ENCODE measurements around the gene PMFBP1. TPM values are rescaled to one million over a fixed set of nuclear protein-coding genes. Genes with fewer than 3 reads are reported as not detected.

Gene PMFBP1
- total RNA-seq, 4 donors from 2014 or later = 1.8 to 108 (median 11.4) TPM

- Histone ChIP-seq H3K27me3 (no peaks in the 10 kb centered on the region), H3K36me3 (no peaks in the 10 kb centered on the region), H3K9me3 (no peaks in the 10 kb centered on the region), H3K4me3 (no peak overlapping the region), H3K4me1 (no peaks in the 10 kb centered on the region), H3K27ac (no peak overlapping the region)
- DNase-seq = no peak
- TF ChIP-seq CTCF (IDR thresholded peaks at IDR 0.05) = no peak
- no peak for TF ChIP-seq POLR2A (IDR thresholded peaks at IDR 0.05)
These were observed 44.8 kb upstream of the PMFBP1 start for GRCh38 chr16:72216767-72217166.

GRCh38 chr16:72214821-72215220 lies 42.9 kb upstream of the PMFBP1 start:
- no peaks in the 10 kb centered on the region for H3K27me3 ChIP-seq
- H3K4me1 ChIP-seq = no peaks in the 10 kb centered on the region
- TF ChIP-seq POLR2A (IDR thresholded peaks at IDR 0.05) (no peak), CTCF (IDR thresholded peaks at IDR 0.05) (no peak)
- no peaks in the 10 kb centered on the region for H3K9me3 ChIP-seq
- DNase-seq = no peak
- H3K36me3 ChIP-seq = no peaks in the 10 kb centered on the region
- H3K4me3 ChIP-seq = no peak overlapping the region
- no peak overlapping the region for H3K27ac ChIP-seq

- Histone ChIP-seq H3K9me3 (no peaks in the 10 kb centered on the region), H3K27ac (no peak overlapping the region), H3K4me1 (no peaks in the 10 kb centered on the region), H3K27me3 (no peaks in the 10 kb centered on the region), H3K4me3 (no peak overlapping the region), H3K36me3 (no peaks in the 10 kb centered on the region)
- no peak for DNase-seq
- no peak for TF ChIP-seq CTCF (IDR thresholded peaks at IDR 0.05)
These were observed 39.2 kb upstream of the PMFBP1 start for GRCh38 chr16:72211110-72211509.

DNA sequence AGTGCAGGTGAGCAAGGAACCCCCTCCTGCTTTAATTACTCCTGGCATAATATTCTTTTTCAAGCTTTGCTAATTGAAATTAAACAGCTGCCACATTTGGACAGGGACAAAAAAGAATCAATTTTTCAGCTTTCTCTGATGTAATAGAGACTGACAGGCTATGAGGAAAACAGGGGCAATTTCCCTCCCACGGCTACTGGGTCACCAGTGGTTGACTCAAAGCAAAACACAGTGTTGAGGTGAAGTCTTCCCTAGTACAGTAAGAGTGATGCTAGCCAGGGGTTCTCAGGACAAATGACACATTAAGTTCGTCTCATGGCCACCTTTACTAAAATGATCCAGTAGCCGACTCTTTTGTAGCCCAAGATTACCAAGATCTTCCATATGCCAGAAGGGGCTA lies 38.6 kb upstream of the PMFBP1 start:
- Histone ChIP-seq H3K36me3 (no peaks in the 10 kb centered on the region), H3K27ac (no peak overlapping the region), H3K27me3 (no peaks in the 10 kb centered on the region), H3K9me3 (no peaks in the 10 kb centered on the region), H3K4me1 (no peaks in the 10 kb centered on the region), H3K4me3 (no peak overlapping the region)
- no peak for DNase-seq
- no peak for TF ChIP-seq CTCF (IDR thresholded peaks at IDR 0.05)
- TF ChIP-seq POLR2A (IDR thresholded peaks at IDR 0.05) = no peak

DNA sequence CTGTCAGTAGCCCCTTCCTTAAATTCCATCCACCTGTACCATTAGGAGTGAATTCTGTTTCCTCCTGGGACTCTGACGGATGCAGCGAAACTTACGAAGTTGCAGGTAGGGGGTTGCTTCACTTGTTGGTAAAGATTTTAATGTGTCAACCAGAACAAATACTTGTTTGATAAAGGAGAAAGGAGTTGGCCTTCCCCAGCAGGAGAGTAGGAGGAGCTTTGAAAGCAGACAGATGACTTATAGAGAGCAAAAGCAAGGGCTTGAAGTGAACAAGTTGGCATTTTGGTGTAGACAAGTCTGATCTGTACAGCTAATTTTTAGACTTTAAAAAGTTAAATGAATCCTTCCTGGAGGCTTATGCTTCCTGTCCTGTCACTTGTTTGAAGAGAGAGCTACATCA lies 38.1 kb upstream of the PMFBP1 start:
- no peak overlapping the region for H3K27ac ChIP-seq
- H3K4me3 ChIP-seq = no peak overlapping the region
- no peaks in the 10 kb centered on the region for H3K4me1 ChIP-seq
- no peaks in the 10 kb centered on the region for H3K27me3 ChIP-seq
- no peak for DNase-seq
- no peaks in the 10 kb centered on the region for H3K36me3 ChIP-seq
- TF ChIP-seq POLR2A (IDR thresholded peaks at IDR 0.05) (no peak), CTCF (IDR thresholded peaks at IDR 0.05) (no peak)
- H3K9me3 ChIP-seq = no peaks in the 10 kb centered on the region

DNA sequence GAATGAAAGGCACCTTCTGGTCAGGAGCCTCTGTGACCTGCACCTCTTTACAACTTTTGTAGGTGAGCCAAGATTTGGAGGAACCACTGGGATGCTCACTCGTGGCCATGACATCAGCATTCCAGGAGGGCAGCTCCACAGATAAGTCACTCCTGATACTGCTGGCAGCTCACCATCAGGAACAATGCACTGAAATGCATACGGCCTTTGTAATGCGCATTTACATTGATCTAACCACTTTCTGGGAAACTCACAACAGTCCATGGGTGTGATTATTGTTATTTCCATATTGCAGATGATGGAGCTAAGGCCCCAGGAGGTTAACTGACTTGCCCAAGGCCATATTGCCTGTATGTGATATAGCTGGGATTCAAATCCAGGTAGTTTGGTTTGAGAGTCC lies 34.3 kb upstream of the PMFBP1 start:
- Histone ChIP-seq H3K4me3 (no peak overlapping the region), H3K36me3 (no peaks in the 10 kb centered on the region), H3K4me1 (no peaks in the 10 kb centered on the region), H3K9me3 (no peaks in the 10 kb centered on the region), H3K27ac (no peak overlapping the region), H3K27me3 (no peaks in the 10 kb centered on the region)
- TF ChIP-seq POLR2A (IDR thresholded peaks at IDR 0.05) (no peak), CTCF (IDR thresholded peaks at IDR 0.05) (no peak)
- no peak for DNase-seq

Data from Peyer's patch (tissue), 4 donors.